Measurements from ENCODE around the gene GIGYF1. TPM values are rescaled to one million over a fixed set of nuclear protein-coding genes. Genes with fewer than 3 reads are reported as not detected.

Gene GIGYF1, protein sequence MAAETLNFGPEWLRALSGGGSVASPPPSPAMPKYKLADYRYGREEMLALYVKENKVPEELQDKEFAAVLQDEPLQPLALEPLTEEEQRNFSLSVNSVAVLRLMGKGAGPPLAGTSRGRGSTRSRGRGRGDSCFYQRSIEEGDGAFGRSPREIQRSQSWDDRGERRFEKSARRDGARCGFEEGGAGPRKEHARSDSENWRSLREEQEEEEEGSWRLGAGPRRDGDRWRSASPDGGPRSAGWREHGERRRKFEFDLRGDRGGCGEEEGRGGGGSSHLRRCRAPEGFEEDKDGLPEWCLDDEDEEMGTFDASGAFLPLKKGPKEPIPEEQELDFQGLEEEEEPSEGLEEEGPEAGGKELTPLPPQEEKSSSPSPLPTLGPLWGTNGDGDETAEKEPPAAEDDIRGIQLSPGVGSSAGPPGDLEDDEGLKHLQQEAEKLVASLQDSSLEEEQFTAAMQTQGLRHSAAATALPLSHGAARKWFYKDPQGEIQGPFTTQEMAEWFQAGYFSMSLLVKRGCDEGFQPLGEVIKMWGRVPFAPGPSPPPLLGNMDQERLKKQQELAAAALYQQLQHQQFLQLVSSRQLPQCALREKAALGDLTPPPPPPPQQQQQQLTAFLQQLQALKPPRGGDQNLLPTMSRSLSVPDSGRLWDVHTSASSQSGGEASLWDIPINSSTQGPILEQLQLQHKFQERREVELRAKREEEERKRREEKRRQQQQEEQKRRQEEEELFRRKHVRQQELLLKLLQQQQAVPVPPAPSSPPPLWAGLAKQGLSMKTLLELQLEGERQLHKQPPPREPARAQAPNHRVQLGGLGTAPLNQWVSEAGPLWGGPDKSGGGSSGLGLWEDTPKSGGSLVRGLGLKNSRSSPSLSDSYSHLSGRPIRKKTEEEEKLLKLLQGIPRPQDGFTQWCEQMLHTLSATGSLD (N-terminal part only)
- polyA plus RNA-seq = 47.6 TPM
- long read RNA-seq, donor 1 = 0 reads
- long read RNA-seq, donor 2 = 0 reads
- long read RNA-seq, donor 3 = 0 reads
- long read RNA-seq, donor 4 = 0 reads
- long read RNA-seq, donor 5 = 0 reads
- long read RNA-seq, donor 6, partial matches to known transcripts = 32 of 32 reads
- long read RNA-seq, donor 6, other reads (novel, unspliced or antisense) = 0 of 32 reads
- long read RNA-seq, donor 7 = 0 reads
- long read RNA-seq, donor 8, partial matches to known transcripts = 9 of 9 reads
- long read RNA-seq, donor 8, other reads (novel, unspliced or antisense) = 0 of 9 reads
- long read RNA-seq, donor 9, partial matches to known transcripts = 5 of 5 reads
- long read RNA-seq, donor 9, other reads (novel, unspliced or antisense) = 0 of 5 reads
- long read RNA-seq, donor 10 = 0 reads
- long read RNA-seq, donor 11 = 0 reads

GRCh38 chr7:100694098-100694745, at the start of gene GIGYF1:
Gene GIGYF1 (minus strand): TSS chr7:100694250. CDS start chr7:100688238, 6,012 bp downstream.
- Histone ChIP-seq H3K36me3 (ENCODE audit: control insufficient read depth, insufficient read depth, low read length) (peaks cover 12% of the 10 kb centered on the region), H3K4me1 (ENCODE audit: control insufficient read depth, insufficient read depth, low read length) (peaks cover 22% of the 10 kb centered on the region), H3K27me3 (ENCODE audit: control insufficient read depth, insufficient read depth, low read length) (no peaks in the 10 kb centered on the region), H3K4me3 (ENCODE audit: low read length) (peak within 1 kb of the TSS; percentile 88), H3K9me3 (ENCODE audit: control insufficient read depth, low read depth, low read length) (no peaks in the 10 kb centered on the region), H3K27ac (ENCODE audit: low read length) (peak within 1 kb of the TSS; percentile 48)
- WGBS (ENCODE audit: insufficient coverage, low lambda C conversion rate) = no CpG with 5 or more reads among the region's 102 CpGs
- DNase-seq = peak in 1 of 2 donors; percentile 75

DNA sequence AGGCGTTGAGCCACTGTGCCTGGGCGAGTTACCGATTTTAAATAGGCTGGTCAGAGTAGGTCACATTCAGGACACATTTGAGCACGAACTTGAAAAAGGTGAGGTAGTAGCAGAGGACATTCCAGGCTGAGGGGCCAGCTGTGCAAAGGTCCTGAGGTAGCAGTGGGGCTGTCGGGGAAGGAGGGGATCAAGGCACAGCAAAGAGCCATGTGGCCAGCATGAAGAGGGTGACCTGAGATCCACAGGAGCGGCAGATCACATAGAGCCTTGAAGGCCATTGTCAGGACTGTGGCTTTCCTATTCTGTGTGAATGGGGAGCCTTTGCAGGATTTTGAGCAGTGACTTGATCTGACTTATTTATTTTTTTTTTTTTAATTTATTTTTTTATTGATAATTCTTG, 45.9 kb upstream of the GIGYF1 start:
- H3K4me1 ChIP-seq (ENCODE audit: control insufficient read depth, insufficient read depth, low read length) = no peaks in the 10 kb centered on the region
- H3K27me3 ChIP-seq (ENCODE audit: control insufficient read depth, insufficient read depth, low read length) = no peaks in the 10 kb centered on the region
- no CpG with 5 or more reads among the region's 6 CpGs for WGBS (ENCODE audit: insufficient coverage, low lambda C conversion rate)
- H3K36me3 ChIP-seq (ENCODE audit: control insufficient read depth, insufficient read depth, low read length) = no peaks in the 10 kb centered on the region
- DNase-seq = no peak
- no peak overlapping the region for H3K27ac ChIP-seq (ENCODE audit: low read length)
- H3K9me3 ChIP-seq (ENCODE audit: control insufficient read depth, low read depth, low read length) = no peaks in the 10 kb centered on the region
- no peak overlapping the region for H3K4me3 ChIP-seq (ENCODE audit: low read length)

DNA sequence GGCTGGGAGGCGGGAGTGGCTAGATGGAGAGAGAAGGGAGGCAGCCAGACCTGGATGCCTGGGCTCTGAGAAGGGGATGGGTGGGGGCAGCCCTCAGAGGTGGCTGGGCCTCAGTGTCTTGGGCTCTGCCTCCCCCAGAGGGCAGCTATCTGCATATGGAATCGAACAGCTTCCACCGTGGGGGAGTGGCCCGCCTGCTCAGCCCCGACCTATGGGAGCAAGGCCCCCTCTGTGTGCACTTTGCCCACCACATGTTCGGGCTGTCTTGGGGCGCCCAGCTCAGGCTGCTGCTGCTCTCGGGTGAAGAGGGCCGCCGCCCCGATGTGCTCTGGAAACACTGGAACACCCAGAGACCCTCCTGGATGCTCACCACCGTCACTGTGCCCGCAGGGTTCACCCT, 42.6 kb upstream of the GIGYF1 start:
- Histone ChIP-seq H3K4me3 (ENCODE audit: low read length) (no peak overlapping the region), H3K36me3 (ENCODE audit: control insufficient read depth, insufficient read depth, low read length) (no peaks in the 10 kb centered on the region), H3K9me3 (ENCODE audit: control insufficient read depth, low read depth, low read length) (no peaks in the 10 kb centered on the region), H3K27ac (ENCODE audit: low read length) (no peak overlapping the region), H3K4me1 (ENCODE audit: control insufficient read depth, insufficient read depth, low read length) (no peaks in the 10 kb centered on the region), H3K27me3 (ENCODE audit: control insufficient read depth, insufficient read depth, low read length) (no peaks in the 10 kb centered on the region)
- DNase-seq = no peak
- WGBS (ENCODE audit: insufficient coverage, low lambda C conversion rate) = no CpG with 5 or more reads among the region's 13 CpGs

- no peaks in the 10 kb centered on the region for H3K36me3 ChIP-seq (ENCODE audit: control insufficient read depth, insufficient read depth, low read length)
- no CpG with 5 or more reads among the region's 7 CpGs for WGBS (ENCODE audit: insufficient coverage, low lambda C conversion rate)
- no peaks in the 10 kb centered on the region for H3K9me3 ChIP-seq (ENCODE audit: control insufficient read depth, low read depth, low read length)
- no peaks in the 10 kb centered on the region for H3K4me1 ChIP-seq (ENCODE audit: control insufficient read depth, insufficient read depth, low read length)
- DNase-seq = no peak
- no peak overlapping the region for H3K27ac ChIP-seq (ENCODE audit: low read length)
- H3K27me3 ChIP-seq (ENCODE audit: control insufficient read depth, insufficient read depth, low read length) = no peaks in the 10 kb centered on the region
- no peak overlapping the region for H3K4me3 ChIP-seq (ENCODE audit: low read length)
Observed at GRCh38 chr7:100735730-100736129, 41.7 kb upstream of the GIGYF1 start.

GRCh38 chr7:100731937-100732636, 38.0 kb upstream of the GIGYF1 start:
- no peak overlapping the region for H3K4me3 ChIP-seq (ENCODE audit: low read length)
- no peaks in the 10 kb centered on the region for H3K9me3 ChIP-seq (ENCODE audit: control insufficient read depth, low read depth, low read length)
- no peaks in the 10 kb centered on the region for H3K36me3 ChIP-seq (ENCODE audit: control insufficient read depth, insufficient read depth, low read length)
- DNase-seq = no peak
- H3K27me3 ChIP-seq (ENCODE audit: control insufficient read depth, insufficient read depth, low read length) = no peaks in the 10 kb centered on the region
- no CpG with 5 or more reads among the region's 11 CpGs for WGBS (ENCODE audit: insufficient coverage, low lambda C conversion rate)
- H3K4me1 ChIP-seq (ENCODE audit: control insufficient read depth, insufficient read depth, low read length) = no peaks in the 10 kb centered on the region
- H3K27ac ChIP-seq (ENCODE audit: low read length) = no peak overlapping the region

DNA sequence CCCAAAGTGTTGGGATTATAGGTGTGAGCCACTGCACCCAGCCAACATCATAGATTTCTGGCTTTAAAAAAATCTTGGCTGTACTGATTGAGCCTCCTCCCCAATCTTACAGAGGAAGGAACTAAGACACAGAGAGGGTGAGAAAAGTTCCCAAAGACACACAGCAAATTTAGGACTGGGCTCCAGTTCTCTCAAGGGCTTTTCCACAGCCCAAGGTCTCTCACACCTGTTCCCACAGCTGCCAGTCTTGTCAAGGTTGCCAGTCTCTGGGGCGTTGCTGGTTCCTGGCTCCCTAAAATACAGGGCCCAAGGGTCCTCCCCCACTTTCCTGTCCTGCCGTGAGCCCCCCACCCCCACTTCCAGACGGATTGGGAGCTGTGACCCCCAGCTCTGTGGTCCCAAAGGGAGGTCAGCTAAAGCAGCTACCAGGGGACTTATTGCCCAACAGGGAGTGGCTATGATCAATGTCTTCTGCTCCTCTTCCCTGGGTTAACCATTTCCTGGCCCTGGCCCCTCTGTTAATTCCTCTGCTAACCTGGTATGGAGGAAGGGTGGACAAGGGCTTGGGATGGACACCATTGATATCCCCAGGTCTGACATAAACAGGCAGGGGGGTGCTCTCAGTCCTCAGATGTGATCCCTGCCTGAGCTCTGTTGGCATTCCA, 36.2 kb upstream of the GIGYF1 start:
- no peaks in the 10 kb centered on the region for H3K27me3 ChIP-seq (ENCODE audit: control insufficient read depth, insufficient read depth, low read length)
- H3K36me3 ChIP-seq (ENCODE audit: control insufficient read depth, insufficient read depth, low read length) = no peaks in the 10 kb centered on the region
- no peaks in the 10 kb centered on the region for H3K9me3 ChIP-seq (ENCODE audit: control insufficient read depth, low read depth, low read length)
- H3K4me3 ChIP-seq (ENCODE audit: low read length) = no peak overlapping the region
- H3K27ac ChIP-seq (ENCODE audit: low read length) = no peak overlapping the region
- no peaks in the 10 kb centered on the region for H3K4me1 ChIP-seq (ENCODE audit: control insufficient read depth, insufficient read depth, low read length)
- DNase-seq = no peak
- WGBS (ENCODE audit: insufficient coverage, low lambda C conversion rate) = no CpG with 5 or more reads among the region's 3 CpGs

DNA sequence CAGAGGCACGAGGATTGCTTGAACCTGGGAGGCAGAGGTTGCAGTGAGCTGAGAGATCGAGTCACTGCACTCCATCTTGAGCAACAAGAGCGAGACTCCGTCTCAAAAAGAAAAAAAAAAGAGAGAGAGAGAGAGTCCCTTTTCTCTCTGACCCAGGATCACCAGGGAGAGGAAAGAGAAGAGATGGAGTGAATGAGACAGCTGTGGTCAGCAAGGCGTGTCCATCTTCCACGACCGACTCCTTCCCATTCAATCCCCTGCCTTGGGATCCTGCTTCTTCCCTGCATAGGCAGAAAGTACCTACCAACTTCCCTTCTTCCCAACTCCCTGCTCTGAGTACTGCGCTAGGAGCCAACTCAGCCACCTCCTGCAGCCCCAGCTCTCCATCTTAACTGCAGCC, 34.1 kb upstream of the GIGYF1 start:
- Histone ChIP-seq H3K36me3 (ENCODE audit: control insufficient read depth, insufficient read depth, low read length) (no peaks in the 10 kb centered on the region), H3K4me1 (ENCODE audit: control insufficient read depth, insufficient read depth, low read length) (peaks cover 4% of the 10 kb centered on the region), H3K27ac (ENCODE audit: low read length) (no peak overlapping the region), H3K27me3 (ENCODE audit: control insufficient read depth, insufficient read depth, low read length) (no peaks in the 10 kb centered on the region), H3K9me3 (ENCODE audit: control insufficient read depth, low read depth, low read length) (no peaks in the 10 kb centered on the region), H3K4me3 (ENCODE audit: low read length) (no peak overlapping the region)
- no CpG with 5 or more reads among the region's 8 CpGs for WGBS (ENCODE audit: insufficient coverage, low lambda C conversion rate)
- DNase-seq = no peak

DNA sequence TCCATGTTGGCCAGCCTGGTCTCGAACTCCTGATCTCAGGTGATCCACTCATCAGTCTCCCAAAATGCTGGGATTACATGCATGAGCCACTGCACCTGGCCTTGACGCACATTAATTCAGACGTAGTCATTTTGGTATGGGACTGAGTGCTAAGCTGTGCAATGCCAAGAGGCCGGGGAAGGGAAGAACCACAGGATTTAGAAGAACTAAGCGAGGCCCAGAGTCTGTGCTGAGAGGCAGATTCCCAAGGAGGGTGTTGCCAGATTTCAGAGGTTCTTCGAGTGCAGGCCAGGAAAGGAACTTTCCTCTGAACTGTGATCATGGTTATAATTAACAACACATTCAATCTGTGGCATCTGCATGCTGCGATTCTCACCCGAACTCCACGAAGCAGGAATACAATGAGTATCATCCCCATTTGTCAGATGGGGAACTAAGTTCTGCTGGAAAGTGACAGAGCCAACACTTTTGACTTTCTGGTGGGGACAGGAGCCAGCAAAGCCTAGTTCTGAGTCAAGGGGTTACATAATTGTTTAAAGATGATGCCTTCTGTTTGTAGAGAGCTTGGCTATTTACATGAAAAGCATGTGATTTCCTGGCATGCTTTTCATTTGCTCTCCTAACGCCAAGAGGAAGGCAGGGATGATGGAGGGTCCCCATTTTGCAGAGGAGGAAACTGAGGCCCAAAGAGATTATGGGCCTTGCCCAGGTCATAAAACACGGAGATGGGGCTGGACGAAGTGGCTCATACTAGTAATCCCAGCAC, 33.1 kb upstream of the GIGYF1 start:
- Histone ChIP-seq H3K27ac (ENCODE audit: low read length) (no peak overlapping the region), H3K36me3 (ENCODE audit: control insufficient read depth, insufficient read depth, low read length) (no peaks in the 10 kb centered on the region), H3K4me3 (ENCODE audit: low read length) (no peak overlapping the region), H3K9me3 (ENCODE audit: control insufficient read depth, low read depth, low read length) (no peaks in the 10 kb centered on the region), H3K27me3 (ENCODE audit: control insufficient read depth, insufficient read depth, low read length) (peaks cover 3% of the 10 kb centered on the region), H3K4me1 (ENCODE audit: control insufficient read depth, insufficient read depth, low read length) (peaks cover 4% of the 10 kb centered on the region)
- DNase-seq = no peak
- no CpG with 5 or more reads among the region's 12 CpGs for WGBS (ENCODE audit: insufficient coverage, low lambda C conversion rate)
